Stimulated activated CD4-positive, alpha-beta T cell treated with anti-CD3 and anti-CD28 coated beads, Interleukin-15, amount 100 ng/mL, for 24 hours (primary cell): Measurements from ENCODE around the gene RBM18.
A peak's percentile ranks its signal among the peaks of the same experiment; 100 is the strongest.

Experiments used
- DNase-seq: peaks from one replicate; pipeline ENCODE4 v3.0.0-alpha.2; 2020

The RBM18 gene

DNA sequence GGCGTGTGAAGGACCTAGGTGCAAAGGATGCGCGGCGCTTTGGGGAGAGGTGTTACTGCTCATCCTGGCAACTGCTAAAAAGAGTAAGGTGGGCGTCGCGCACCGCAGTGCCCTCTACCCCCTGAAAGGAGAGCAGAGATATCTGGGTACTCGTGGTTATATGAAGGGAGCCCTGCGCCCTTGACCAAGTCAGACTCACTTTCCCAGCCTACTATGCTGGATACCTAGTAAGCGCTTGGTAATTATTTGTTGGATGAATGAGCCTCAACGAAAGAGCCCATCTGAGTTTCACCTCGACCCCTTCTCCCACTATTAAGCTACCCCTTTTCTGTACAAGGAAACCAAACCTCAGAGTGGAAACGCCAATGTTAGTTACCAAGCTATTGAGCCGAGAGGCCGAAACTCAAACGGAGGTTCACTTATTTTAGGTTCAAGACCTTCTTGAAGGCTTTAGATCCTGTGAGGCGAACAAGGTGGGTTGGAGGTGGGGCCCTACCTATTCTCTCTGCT is 43.9 kb downstream of the RBM18 start:
- no peak for DNase-seq

DNA sequence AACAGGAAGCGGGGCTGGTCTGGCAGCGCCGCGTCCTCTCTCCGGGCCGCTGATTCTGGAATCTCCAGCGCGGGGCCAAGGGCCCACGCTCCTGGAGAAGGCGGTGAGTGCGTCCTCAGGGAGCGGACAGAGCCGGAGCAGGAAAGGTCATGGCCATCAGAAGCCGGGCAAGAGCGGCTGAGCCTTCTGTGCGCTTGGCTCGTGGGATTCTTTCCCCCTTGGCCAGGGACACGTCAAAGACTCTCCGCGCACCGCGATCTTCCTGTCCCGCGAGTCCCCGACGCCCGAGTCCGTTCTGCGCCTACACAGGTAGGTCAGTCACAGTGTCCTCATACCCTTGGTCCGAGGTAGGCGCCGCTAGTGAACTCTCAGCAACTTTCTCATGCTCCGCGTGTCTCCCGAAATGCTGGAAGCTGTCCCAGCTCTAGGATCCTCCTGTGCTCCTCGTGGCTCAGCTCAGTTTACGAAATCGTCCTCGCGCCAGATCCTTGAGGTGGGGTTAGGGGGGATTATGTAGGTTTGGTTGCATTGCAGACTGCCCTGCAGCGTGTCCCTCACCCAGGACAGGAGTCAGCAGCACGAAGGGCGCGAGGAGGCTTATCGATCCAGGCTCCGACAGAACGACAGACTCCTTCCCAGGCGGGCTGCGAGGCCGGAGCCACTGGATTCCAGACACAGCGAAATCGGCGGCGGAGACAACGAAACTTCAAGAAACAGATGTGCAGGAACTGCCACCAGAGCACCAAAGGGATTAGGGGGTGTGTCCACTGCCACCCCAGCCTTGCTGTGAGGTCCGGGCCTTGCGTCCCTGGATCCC is 44.6 kb downstream of the RBM18 start:
- no peak for DNase-seq

DNA sequence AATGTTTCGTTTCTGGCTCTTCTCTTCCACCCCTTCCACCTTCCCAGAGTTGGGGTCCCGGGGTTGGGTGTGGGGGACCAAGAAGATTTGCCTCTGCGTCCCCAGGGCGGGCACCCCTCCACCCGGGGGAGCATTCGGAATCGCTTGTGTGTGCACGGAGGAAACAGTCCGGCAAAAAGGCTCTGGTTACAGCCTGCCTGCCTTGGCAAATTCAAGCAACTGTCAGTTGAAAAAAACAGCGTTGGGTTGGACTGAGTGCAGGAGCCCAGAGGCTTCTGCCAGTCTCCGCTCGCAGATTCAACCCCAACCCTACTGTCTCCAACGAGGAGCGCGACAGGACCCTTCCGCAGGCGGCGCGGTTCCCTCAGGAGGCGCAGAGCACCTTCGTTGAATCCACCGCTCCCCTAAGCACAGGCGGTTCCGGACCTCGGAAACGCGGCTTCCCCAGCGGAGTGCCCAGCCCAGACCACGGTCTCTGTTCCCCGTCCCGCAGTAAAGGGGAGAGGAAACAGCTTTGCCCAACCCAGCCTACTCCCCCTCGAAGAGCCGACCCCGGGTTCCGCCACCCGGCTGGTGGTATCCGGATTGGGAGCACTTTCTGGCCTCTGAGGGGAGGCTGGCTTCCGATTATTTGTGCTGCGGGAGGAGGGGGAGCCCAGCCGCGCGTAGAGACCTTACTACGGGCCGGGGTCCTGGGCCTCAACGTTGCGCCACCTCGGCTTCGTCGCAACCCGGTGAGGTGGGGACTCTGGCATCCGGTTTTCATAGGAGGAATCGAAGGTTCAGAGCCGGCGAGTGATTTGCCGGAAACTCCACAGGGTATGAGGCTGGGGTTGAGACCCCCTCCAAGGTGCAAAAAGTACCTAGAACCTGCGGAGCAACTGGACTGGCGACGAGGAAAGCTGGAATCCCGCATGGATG is 45.4 kb downstream of the RBM18 start:
- DNase-seq, result peak; percentile 22

DNA sequence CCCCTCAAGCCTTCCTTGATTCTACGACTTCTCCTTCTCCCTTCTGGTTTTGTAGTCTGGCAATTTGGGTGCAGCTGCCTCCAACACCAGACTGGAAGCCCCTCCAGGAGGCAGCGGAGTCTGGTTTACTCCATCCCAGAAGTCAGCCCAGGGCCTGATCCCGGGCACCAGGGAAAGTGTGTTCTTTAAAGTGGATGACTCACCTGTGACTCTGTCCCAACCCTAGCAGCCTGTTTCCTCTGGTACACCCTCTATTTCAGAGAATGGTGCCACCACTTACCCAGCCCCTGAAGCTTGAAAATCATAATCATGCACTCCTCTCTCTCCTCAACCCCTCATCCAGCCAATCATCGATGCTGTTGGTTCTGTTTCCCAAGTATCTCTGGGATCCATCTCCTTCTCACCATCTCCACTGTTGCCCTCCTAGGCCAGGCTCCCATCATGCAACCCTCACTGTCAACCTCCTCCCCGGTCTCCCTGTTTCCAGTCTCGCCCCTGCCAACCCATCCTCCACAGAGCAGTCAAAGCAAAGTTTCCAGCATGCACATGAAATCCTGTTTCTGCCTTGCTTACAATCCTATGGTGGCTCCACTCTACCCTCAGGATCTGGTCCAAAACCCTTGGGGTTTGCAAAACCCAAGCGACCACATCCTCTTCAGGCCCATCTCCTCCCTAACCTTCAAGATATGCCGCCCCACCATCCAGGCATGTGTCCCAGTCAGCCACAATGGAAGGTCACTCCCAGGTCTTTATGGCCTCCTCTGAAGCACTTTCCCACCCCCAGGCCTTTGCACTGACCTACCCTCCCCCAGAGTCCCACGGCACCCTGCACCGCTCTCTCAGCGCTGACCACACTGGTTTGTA is 46.3 kb downstream of the RBM18 start:
- DNase-seq, result no peak

DNA sequence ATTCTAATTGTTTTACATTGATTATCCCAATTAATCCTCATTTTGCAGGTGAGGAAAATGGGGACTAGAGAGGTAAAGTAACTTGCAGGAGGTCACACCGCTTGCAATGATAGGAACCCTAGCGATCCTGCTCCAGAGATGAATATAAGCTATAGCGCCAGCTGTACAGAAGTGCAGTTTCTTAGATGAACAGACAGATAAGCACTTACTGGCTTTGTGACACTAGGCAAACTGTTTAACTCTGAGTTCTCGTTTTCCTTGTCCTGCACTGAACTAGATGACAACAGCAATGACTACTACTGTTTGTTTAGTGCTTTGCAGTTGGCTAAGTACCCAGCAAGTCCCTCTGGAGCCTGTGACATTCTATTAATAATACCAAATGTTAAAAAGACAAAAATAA is 47.0 kb downstream of the RBM18 start:
- no peak for DNase-seq

DNA sequence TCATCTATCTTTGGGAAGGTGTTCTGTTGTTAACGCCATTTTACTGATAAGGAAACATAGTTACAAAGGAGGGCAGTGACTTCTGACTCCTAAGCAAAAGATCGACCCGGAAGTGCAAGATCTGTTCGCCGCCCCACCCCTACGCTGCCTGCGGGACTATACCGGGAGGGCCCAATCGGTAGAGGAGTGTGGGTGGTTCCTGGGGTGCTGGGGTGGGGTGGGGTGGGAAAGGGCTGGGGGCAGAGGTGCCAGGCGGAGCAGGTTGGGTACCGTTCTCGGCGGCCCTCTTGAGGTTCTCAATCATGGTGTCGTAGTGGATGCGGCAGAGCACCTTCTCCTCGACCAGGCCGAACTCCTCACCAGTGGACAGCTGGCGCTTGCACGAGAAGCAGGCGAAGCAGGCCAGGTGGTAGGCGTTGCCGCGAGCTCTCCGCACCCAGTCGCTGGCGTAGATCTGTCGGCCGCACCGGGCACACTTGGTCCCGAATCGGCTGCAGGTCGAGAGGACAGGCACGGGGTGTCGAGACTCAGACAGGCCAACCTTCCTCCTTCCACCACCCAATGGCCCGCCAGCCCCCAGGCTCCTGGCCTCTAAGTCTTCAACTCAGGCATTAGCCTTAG is 47.7 kb downstream of the RBM18 start:
- DNase-seq, result no peak

DNA sequence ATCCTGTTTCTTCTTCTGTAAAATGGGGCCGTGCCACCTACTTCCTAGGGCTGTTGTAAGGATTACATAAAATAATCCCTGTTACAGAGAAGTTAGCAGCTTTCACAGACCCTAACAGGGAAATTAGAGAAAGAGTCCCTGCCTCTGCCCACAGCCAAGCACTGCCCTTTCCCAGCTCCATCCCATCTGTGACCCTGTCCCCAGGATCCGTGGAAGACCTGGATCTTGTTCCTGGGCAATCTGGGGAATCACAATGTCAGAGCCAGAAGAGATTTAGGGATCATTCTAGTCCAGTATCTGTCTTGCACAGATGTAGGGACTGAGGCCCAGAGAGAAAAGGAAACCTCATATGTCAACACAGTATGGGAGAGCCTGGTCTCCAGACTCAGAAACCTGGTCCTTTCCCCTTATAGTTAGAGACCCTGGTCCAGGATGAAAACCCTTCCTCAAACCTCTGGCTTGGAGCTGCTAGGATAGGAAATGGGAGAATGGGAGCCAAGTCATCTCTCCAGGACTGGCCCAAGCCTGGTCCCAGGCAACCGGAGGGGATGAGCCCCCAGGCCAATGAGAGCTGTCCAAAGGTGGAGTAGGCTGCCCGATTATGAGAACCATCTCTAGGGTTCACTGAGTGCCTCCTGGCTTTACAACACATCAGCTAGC is 48.4 kb downstream of the RBM18 start:
- no peak for DNase-seq

DNA sequence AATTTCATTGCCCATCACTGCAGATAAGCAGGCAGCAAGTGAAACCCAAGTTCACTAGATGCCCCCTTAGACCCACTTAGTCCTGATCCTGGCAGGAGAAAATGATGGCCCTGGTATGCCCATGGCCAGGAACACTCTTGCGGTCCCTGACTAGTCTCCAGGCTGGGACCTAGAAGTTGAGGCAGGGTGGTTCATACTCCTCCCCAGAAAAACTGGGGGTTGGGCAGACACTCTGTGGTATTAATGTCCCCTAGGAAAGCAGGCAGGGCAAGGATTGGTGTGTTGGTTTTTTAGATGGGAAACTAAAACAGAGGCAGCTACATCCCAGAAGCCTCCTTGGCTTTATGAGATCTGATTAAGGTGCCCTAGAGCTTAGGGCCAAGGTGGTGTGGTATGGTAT is 49.0 kb downstream of the RBM18 start:
- no peak for DNase-seq

DNA sequence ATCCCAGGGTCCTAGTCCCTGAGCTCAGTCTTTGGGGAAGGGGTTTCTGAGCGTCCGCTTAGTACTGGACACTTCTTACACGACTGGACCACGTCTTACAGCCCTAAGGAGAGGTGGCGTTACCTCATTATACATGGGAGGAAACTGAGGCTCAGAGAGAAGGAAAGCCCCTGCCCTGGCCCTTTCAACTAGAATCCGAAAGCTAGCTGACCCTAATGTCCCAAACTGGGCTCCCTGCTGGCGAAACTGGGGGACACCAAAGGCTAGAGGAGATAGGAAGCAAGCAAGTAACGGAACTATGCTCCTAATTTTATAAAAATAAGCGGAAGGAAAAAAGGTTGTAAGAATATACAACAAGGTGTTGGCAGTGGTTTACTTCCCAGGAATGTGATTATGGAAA is 50.1 kb downstream of the RBM18 start:
- no peak for DNase-seq

DNA sequence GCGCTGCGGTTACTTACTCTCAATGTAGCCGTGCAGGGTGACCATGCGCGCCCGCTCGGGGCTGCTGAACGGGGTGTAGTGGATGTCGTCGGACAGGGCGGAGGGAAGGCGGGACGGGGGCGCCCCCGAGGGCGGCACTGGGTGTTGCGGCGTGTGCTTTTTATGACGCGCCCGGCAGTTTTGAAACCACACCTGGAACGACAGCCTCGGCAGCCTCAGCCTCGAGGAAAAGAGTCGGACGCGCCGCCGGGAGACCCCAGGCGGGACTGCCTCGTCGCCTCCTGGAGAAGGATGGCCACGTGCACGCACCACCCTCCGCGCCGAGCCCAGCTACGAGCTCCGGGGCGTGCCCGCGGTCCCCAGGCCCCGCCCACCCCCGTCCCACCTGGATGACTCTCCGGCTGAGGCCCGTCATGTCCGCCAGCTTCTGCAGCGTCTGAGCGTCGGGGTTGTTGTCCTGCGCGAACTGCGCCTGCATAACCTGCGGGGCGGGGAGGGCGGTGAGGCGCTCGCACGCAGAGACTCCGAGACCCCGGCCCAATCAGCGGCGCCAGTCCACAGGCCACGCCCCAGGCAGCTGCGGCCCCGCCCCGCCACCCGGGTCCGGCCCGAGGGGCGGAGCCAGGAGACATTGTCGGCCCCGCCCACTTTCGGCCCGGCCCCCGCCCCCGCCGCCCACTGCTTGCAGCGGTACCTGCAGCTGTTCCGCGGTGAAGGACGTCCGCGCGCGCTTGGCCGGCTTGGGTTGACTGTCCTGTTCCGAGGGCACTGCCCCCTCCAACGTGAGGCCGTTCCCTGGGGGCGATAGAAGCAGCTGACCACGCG is 50.8 kb downstream of the RBM18 start:
- peak; percentile 71 for DNase-seq

DNA sequence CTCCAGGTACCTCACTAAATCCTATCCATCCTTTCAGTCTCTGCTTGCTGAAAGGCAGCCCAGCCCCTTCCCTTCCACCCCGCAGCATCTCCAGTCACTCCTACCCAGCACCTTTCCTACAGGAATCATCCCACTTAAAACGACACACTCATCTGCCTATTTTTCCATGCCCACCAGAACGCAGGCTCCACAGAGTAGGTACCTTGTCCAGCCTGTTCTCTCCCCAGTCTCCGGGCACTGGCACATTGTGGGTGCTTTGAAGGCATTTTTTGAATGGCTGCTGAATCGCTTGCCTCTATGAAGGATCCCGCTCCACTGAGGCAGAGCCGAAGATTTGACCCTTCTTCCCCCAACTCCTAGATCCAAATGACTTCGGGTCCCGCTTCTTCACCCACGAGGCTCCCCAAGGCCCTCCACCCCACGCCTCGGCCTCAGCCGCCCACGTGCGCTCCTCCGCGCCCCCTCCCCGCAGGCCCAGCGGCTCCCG is 51.5 kb downstream of the RBM18 start:
- no peak for DNase-seq

DNA sequence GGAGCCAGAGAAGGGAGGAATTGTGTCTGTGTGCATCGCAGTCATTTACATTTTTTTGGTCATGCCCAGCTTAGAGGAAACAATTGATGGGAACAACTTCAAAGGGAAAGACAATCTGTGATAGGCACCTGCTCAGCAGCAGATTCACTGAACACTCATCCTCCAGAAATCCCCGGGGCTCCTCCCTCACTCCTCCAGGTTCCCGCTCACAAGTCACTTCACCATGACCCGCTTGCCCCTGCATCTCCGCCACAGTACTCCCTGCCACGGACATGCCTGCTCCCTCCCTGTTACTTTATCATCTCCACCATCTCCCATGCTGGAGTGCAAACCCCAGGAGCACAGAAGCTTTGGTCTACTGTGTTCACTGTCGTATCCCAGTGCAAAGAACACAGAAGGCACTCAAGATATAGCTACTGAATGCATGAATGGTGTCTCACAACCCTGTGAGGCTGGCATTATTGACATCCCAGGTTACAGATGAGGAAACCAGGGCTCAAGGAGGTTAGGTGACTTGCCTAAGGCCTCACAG is 52.1 kb downstream of the RBM18 start:
- no peak for DNase-seq

DNA sequence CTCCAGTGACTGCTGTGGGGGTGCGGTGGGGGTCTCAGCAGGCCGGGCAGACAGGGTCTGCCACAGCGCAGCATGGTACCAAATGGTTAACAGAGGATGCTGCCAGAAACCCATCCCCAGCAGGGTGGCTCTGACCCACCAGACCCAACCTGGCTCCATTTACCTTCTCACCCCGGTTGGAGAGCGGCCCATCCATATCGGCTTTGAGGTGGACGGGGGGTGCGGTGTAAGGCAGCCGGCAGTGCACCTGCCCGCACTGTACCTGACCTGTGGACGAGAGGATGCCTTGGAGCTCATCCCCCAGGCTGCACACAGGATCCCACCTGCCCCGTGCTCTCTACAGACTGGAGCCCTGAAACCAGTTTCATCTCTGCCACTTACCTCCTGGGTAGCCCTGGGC is 55.2 kb downstream of the RBM18 start:
- DNase-seq, result no peak

DNA sequence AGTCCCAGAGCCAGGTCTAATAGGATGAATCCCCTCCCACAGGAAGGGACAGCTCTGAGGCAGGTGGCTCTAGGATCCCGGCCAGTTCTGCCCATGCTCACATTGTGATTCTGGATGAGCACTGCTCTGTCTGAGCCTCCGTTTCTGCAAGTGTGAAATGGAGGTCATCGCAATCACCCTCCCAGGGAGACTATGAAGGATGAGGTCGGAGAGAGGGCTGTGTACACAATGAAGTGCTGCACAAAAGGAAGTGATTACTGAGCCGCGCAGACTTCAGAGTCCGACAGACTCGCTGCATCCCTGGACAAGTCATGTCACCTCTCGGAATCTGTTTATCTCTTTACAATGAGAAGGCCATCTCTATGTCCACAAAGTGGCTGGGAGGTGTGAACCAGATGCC is 57.5 kb downstream of the RBM18 start:
- DNase-seq, result no peak

DNA sequence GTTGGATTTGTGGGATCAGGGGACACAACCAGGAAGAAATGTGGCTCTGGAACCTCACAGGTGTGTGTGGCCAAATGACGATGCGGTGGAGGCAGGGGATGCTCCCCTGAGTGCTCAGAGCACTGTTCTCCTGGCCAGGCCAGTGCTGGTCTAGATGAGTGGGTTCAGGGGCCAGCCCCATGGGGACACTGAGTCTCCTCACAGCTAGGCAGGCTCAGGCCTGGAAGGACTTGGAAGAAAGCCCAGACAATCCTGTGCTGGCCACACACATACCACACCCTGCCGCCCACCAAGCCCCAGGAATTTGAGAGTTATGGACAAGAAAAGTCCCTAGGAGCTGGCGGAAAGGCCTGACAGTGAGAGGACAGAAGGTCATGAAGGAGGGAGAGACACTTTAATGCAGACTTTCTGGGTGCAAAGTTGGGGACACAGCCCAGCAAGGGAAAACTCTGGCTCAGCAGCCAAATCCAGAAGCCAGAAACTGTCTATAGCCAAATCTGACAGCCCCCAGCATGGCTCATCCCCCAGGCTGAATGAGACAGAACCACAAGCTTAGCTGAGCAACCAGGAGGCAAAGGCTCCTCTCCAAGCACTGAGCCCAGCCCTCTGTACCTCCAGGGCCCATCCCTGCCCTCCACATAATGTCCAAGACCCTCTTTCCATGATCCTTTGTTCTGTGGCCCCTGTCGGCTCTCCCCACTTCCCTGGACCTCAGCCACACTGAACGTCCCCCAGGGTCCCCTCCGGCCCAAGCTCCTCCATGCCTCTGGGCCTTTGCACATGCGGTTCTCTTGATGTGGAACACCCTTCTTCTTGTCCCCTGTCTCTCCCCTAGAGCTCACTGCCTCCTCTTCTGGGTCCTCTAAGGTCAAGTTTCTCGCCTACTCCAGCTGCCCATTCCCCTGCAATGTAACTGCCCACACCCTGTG is 58.3 kb downstream of the RBM18 start:
- DNase-seq, result no peak

DNA sequence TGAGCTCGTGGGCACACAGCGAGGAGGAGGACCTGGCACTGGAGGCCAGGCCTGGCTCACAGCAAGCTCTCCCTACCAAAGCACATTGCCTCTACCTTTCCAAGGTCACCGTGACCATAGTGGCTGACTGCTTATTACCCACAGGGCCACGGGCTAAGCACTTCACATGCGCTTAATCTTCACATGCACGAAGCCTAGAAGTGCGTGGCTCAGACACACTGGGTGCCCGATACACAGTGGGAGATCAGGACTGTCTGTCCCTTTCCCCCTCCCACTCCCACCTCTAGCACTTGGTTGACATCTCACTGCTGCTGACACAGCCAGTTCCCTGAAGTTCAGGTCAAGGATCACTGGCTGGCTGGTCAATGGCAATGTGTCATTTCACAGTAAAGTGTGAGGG is 59.5 kb downstream of the RBM18 start:
- DNase-seq, result no peak

DNA sequence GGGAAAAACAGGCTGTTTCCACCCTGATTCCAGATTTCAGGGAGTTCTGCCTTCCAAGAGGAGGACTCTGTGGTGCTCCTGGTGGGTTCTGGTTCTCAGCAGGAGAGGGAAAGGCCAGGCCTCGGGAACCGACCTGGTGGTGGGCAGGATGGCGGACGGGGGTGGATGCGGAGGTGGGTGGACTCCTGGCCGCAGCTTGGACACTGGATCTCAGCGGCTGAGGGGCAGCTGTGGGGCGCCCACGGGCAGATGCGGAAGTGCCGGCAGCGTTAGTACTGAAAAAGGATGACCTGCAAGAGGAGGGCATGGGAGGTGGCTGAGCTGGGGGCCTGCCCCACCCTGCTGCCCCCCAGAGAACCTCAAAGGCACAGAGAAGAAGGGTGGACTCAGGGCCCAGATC is 60.1 kb downstream of the RBM18 start:
- DNase-seq, result no peak

DNA sequence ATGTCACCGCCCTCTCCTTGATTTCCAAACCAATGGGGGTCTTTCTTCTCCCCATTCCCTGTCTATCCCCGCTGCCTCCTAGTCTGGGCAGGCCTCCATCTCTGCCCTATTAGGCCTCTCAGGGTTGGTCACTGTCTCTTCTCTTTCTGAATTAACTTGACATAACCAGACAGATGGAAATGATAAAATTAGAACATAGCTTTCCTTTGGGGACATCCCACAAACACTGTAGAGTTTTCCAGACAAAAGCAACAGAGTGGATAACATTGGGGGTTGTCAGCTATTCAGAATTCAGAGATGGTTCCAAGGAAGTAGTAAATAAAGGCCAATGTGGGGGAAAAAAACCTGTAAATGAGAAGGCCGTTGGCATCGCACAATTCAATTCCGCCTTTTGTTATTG is 60.6 kb downstream of the RBM18 start:
- no peak for DNase-seq

DNA sequence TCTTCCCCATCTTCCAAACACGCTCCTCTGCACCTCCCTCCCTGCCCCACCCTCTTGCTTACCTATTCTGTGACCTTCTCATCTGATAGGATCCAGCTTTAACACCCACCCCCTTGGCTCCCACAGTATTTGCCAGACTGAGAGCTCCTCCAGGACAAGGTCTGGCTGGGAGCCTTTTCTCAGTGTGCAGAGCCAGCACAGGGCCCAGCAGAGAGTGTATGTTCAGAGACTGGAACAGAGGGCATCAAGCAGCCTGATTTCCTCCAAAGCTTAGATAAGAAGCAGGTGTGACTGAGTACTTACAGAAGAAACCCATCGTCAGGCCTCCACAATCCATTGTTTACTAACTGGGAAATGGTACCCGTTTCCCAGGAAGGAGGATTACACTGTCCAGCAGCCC is 62.5 kb downstream of the RBM18 start:
- DNase-seq, result no peak
